ENCODE measurements around the gene SLC37A1.
"Not testable (repeated sequence)": the region's sequence is repeated elsewhere in the genome, so short reads cannot be mapped to it uniquely, and the experiment has no call there.

Gene SLC37A1

GRCh38 chr21:42607102-42607501, 93.5 kb downstream of the SLC37A1 start:
- Histone ChIP-seq H3K27me3 (ENCODE audit: control insufficient read depth, insufficient read depth, low read length) (no peaks in the 10 kb centered on the region), H3K4me1 (ENCODE audit: control insufficient read depth, insufficient read depth, low read length) (no peaks in the 10 kb centered on the region), H3K9ac (ENCODE audit: low read depth, low read length) (no peak overlapping the region), H3K9me3 (ENCODE audit: control insufficient read depth, insufficient read depth, low read length) (no peaks in the 10 kb centered on the region), H3K36me3 (ENCODE audit: control insufficient read depth, insufficient read depth, low read length) (no peaks in the 10 kb centered on the region), H3K27ac (ENCODE audit: low read depth, low read length) (no peak overlapping the region), H3K4me3 (ENCODE audit: low read depth, low read length) (no peak overlapping the region)

GRCh38 chr21:42607525-42608102, 94.0 kb downstream of the SLC37A1 start:
- Histone ChIP-seq H3K4me1 (ENCODE audit: control insufficient read depth, insufficient read depth, low read length) (no peaks in the 10 kb centered on the region), H3K9me3 (ENCODE audit: control insufficient read depth, insufficient read depth, low read length) (no peaks in the 10 kb centered on the region), H3K27ac (ENCODE audit: low read depth, low read length) (no peak overlapping the region), H3K36me3 (ENCODE audit: control insufficient read depth, insufficient read depth, low read length) (no peaks in the 10 kb centered on the region), H3K9ac (ENCODE audit: low read depth, low read length) (no peak overlapping the region), H3K4me3 (ENCODE audit: low read depth, low read length) (no peak overlapping the region), H3K27me3 (ENCODE audit: control insufficient read depth, insufficient read depth, low read length) (no peaks in the 10 kb centered on the region)

GRCh38 chr21:42608446-42608845, 94.8 kb downstream of the SLC37A1 start:
- no peak overlapping the region for H3K9ac ChIP-seq (ENCODE audit: low read depth, low read length)
- no peak overlapping the region for H3K27ac ChIP-seq (ENCODE audit: low read depth, low read length)
- H3K36me3 ChIP-seq (ENCODE audit: control insufficient read depth, insufficient read depth, low read length), result no peaks in the 10 kb centered on the region
- H3K4me3 ChIP-seq (ENCODE audit: low read depth, low read length), result no peak overlapping the region
- H3K27me3 ChIP-seq (ENCODE audit: control insufficient read depth, insufficient read depth, low read length), result 0 out of 2 replicates have a peak, but pooled peaks cover 2% of the 10 kb centered on the region
- H3K4me1 ChIP-seq (ENCODE audit: control insufficient read depth, insufficient read depth, low read length), result no peaks in the 10 kb centered on the region
- no peaks in the 10 kb centered on the region for H3K9me3 ChIP-seq (ENCODE audit: control insufficient read depth, insufficient read depth, low read length)

GRCh38 chr21:42609811-42610210, 96.2 kb downstream of the SLC37A1 start:
- no peak overlapping the region for H3K27ac ChIP-seq (ENCODE audit: low read depth, low read length)

GRCh38 chr21:42611852-42612251, 98.2 kb downstream of the SLC37A1 start:
- Histone ChIP-seq H3K27ac (ENCODE audit: low read depth, low read length) (no peak overlapping the region), H3K4me1 (ENCODE audit: control insufficient read depth, insufficient read depth, low read length) (peaks cover 4% of the 10 kb centered on the region; the same call in 1 of the 2 replicates), H3K4me3 (ENCODE audit: low read depth, low read length) (no peak overlapping the region), H3K9ac (ENCODE audit: low read depth, low read length) (no peak overlapping the region), H3K36me3 (ENCODE audit: control insufficient read depth, insufficient read depth, low read length) (no peaks in the 10 kb centered on the region), H3K27me3 (ENCODE audit: control insufficient read depth, insufficient read depth, low read length) (0 out of 2 replicates have a peak, but pooled peaks cover 5% of the 10 kb centered on the region), H3K9me3 (ENCODE audit: control insufficient read depth, insufficient read depth, low read length) (no peaks in the 10 kb centered on the region)

More at GRCh38 chr21:42609811-42610210, 96.2 kb downstream of the SLC37A1 start:
- Histone ChIP-seq H3K9ac (ENCODE audit: low read depth, low read length) (no peak overlapping the region), H3K4me1 (ENCODE audit: control insufficient read depth, insufficient read depth, low read length) (no peaks in the 10 kb centered on the region), H3K9me3 (ENCODE audit: control insufficient read depth, insufficient read depth, low read length) (no peaks in the 10 kb centered on the region), H3K4me3 (ENCODE audit: low read depth, low read length) (no peak overlapping the region), H3K36me3 (ENCODE audit: control insufficient read depth, insufficient read depth, low read length) (no peaks in the 10 kb centered on the region), H3K27me3 (ENCODE audit: control insufficient read depth, insufficient read depth, low read length) (0 out of 2 replicates have a peak, but pooled peaks cover 5% of the 10 kb centered on the region)

GRCh38 chr21:42612390-42612789, 98.7 kb downstream of the SLC37A1 start:
- Histone ChIP-seq H3K4me3 (ENCODE audit: low read depth, low read length) (no peak overlapping the region), H3K9me3 (ENCODE audit: control insufficient read depth, insufficient read depth, low read length) (no peaks in the 10 kb centered on the region), H3K4me1 (ENCODE audit: control insufficient read depth, insufficient read depth, low read length) (peaks cover 4% of the 10 kb centered on the region; the same call in 1 of the 2 replicates), H3K9ac (ENCODE audit: low read depth, low read length) (no peak overlapping the region), H3K27me3 (ENCODE audit: control insufficient read depth, insufficient read depth, low read length) (0 out of 2 replicates have a peak, but pooled peaks cover 5% of the 10 kb centered on the region), H3K27ac (ENCODE audit: low read depth, low read length) (no peak overlapping the region), H3K36me3 (ENCODE audit: control insufficient read depth, insufficient read depth, low read length) (no peaks in the 10 kb centered on the region)

- Histone ChIP-seq H3K36me3 (ENCODE audit: control insufficient read depth, insufficient read depth, low read length) (no peaks in the 10 kb centered on the region), H3K9ac (ENCODE audit: low read depth, low read length) (no peak overlapping the region), H3K27ac (ENCODE audit: low read depth, low read length) (no peak overlapping the region), H3K4me1 (ENCODE audit: control insufficient read depth, insufficient read depth, low read length) (peaks cover 4% of the 10 kb centered on the region; the same call in 1 of the 2 replicates), H3K4me3 (ENCODE audit: low read depth, low read length) (no peak overlapping the region), H3K9me3 (ENCODE audit: control insufficient read depth, insufficient read depth, low read length) (no peaks in the 10 kb centered on the region), H3K27me3 (ENCODE audit: control insufficient read depth, insufficient read depth, low read length) (0 out of 2 replicates have a peak, but pooled peaks cover 5% of the 10 kb centered on the region)
Measured at GRCh38 chr21:42613756-42614155, 100.1 kb downstream of the SLC37A1 start.

GRCh38 chr21:42614396-42614795, 100.7 kb downstream of the SLC37A1 start:
- no peak overlapping the region for H3K9ac ChIP-seq (ENCODE audit: low read depth, low read length)
- peaks cover 4% of the 10 kb centered on the region; the same call in 1 of the 2 replicates for H3K4me1 ChIP-seq (ENCODE audit: control insufficient read depth, insufficient read depth, low read length)
- no peaks in the 10 kb centered on the region for H3K36me3 ChIP-seq (ENCODE audit: control insufficient read depth, insufficient read depth, low read length)
- no peaks in the 10 kb centered on the region for H3K9me3 ChIP-seq (ENCODE audit: control insufficient read depth, insufficient read depth, low read length)
- H3K4me3 ChIP-seq (ENCODE audit: low read depth, low read length), result no peak overlapping the region
- H3K27me3 ChIP-seq (ENCODE audit: control insufficient read depth, insufficient read depth, low read length), result 0 out of 2 replicates have a peak, but pooled peaks cover 5% of the 10 kb centered on the region
- H3K27ac ChIP-seq (ENCODE audit: low read depth, low read length), result no peak overlapping the region

GRCh38 chr21:42614811-42615351, 101.2 kb downstream of the SLC37A1 start:
- H3K9ac ChIP-seq (ENCODE audit: low read depth, low read length), result no peak overlapping the region
- H3K36me3 ChIP-seq (ENCODE audit: control insufficient read depth, insufficient read depth, low read length), result no peaks in the 10 kb centered on the region
- H3K9me3 ChIP-seq (ENCODE audit: control insufficient read depth, insufficient read depth, low read length), result no peaks in the 10 kb centered on the region
- no peak overlapping the region for H3K27ac ChIP-seq (ENCODE audit: low read depth, low read length)
- H3K4me1 ChIP-seq (ENCODE audit: control insufficient read depth, insufficient read depth, low read length), result peaks cover 4% of the 10 kb centered on the region; the same call in 1 of the 2 replicates
- no peak overlapping the region for H3K4me3 ChIP-seq (ENCODE audit: low read depth, low read length)
- 0 out of 2 replicates have a peak, but pooled peaks cover 5% of the 10 kb centered on the region for H3K27me3 ChIP-seq (ENCODE audit: control insufficient read depth, insufficient read depth, low read length)

GRCh38 chr21:42615377-42615776, 101.7 kb downstream of the SLC37A1 start:
- H3K4me1 ChIP-seq (ENCODE audit: control insufficient read depth, insufficient read depth, low read length); H3K27me3 ChIP-seq (ENCODE audit: control insufficient read depth, insufficient read depth, low read length); H3K4me3 ChIP-seq (ENCODE audit: low read depth, low read length); H3K9me3 ChIP-seq (ENCODE audit: control insufficient read depth, insufficient read depth, low read length); H3K9ac ChIP-seq (ENCODE audit: low read depth, low read length); H3K36me3 ChIP-seq (ENCODE audit: control insufficient read depth, insufficient read depth, low read length); H3K27ac ChIP-seq (ENCODE audit: low read depth, low read length): not testable (repeated sequence)

- H3K4me3 ChIP-seq (ENCODE audit: low read depth, low read length), result no peak overlapping the region
- 0 out of 2 replicates have a peak, but pooled peaks cover 5% of the 10 kb centered on the region for H3K27me3 ChIP-seq (ENCODE audit: control insufficient read depth, insufficient read depth, low read length)
- H3K9me3 ChIP-seq (ENCODE audit: control insufficient read depth, insufficient read depth, low read length), result no peaks in the 10 kb centered on the region
- H3K9ac ChIP-seq (ENCODE audit: low read depth, low read length), result no peak overlapping the region
- no peak overlapping the region for H3K27ac ChIP-seq (ENCODE audit: low read depth, low read length)
- no peaks in the 10 kb centered on the region for H3K36me3 ChIP-seq (ENCODE audit: control insufficient read depth, insufficient read depth, low read length)
- peaks cover 4% of the 10 kb centered on the region; the same call in 1 of the 2 replicates for H3K4me1 ChIP-seq (ENCODE audit: control insufficient read depth, insufficient read depth, low read length)
Measured at GRCh38 chr21:42615924-42616323, 102.3 kb downstream of the SLC37A1 start.

Measured in HUES48 (cell line).